ENCODE results near the gene RASGRP1.

The RASGRP1 gene

DNA sequence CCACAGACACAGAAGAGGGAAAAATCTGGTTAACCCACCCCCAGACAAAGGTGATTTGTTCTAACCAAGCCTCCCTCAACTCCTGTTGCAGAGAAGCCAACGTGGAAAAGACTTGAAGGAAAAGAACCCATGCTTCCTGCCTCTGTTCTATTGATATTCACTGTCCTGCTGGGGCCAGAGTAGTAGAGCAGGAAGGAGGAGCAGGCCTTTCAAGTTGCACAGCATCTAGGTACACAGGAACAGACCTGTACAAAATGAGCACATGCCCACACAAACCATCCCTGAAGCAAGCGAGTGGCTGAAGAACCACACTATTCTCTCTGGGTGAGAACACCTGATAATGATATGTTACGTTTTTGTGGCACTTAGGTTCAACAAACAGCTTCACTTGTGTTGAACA, 29.9 kb downstream of the RASGRP1 start:
- no peak for DNase-seq

GRCh38 chr15:38533926-38534325, 30.7 kb downstream of the RASGRP1 start:
- DNase-seq = no peak

- DNase-seq = no peak
These were observed 31.1 kb downstream of the RASGRP1 start for GRCh38 chr15:38533416-38533915.

DNA sequence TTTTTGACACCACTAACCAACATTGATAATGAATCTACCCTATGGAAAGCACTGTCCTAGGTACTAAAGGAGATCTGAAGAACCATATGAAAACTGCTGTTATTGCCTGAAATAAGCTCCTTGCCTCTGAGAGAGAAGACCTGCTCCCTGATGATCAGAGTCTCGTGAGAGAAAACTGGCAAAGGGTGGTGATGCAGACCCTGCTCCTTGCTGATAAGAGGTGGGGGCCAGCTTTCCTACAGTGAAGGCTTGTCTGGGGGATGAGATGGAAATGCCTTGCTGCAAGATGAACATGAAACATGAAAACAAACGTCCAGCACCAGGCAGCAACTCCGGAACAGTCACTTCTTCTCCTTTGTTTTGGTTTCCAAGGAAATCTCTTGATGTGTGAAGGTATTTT, 31.9 kb downstream of the RASGRP1 start:
- no peak for DNase-seq

- no peak for DNase-seq
These were observed 33.1 kb downstream of the RASGRP1 start for GRCh38 chr15:38531509-38531908.

DNA sequence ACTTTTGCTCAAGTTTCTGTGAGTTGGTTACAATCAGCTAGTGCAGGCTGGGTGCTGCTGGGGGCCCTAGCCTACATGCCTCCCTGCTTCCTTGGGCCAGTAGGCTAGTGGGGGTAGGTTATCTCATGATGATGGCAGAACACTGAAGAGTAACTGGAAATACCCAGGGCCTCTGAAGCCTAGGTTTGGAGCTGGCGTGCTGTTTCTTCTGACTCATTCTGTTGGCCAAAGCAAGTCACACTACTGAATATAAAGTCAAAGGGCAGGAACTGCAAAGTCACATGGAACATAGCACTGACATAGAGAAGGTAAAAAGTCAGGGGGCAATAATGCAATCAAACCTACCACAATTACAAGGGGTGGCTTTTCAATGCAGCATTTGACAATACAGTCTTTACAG, 34.5 kb downstream of the RASGRP1 start:
- DNase-seq = no peak

GRCh38 chr15:38528294-38528693, 36.3 kb downstream of the RASGRP1 start:
- DNase-seq = no peak

GRCh38 chr15:38526158-38526557, 38.5 kb downstream of the RASGRP1 start:
- no peak for DNase-seq

DNA sequence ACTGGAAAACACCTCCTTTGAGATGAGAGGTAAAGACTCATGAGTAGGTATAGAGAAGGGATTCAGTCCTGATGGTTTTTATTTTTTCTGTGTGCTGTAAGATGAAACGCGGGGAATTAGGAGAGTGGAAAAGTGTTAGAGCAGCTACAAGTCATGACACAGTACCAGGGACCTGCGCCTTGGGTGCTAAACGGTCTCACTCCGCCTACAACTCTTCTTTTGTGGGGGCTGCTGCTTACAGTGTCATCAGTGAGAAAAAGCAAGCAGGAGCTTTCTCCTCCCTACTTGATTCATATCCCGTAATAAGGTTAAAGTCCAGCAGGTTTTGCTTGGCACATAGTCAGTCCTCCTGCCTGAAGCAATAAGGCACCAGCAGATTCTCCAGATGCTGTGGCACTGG, 39.1 kb downstream of the RASGRP1 start:
- no peak for DNase-seq

- no peak for DNase-seq
These were observed 40.5 kb downstream of the RASGRP1 start for GRCh38 chr15:38524156-38524555.

GRCh38 chr15:38522922-38523321, 41.7 kb downstream of the RASGRP1 start:
- no peak for DNase-seq

GRCh38 chr15:38521316-38521715, 43.3 kb downstream of the RASGRP1 start:
- no peak for DNase-seq

DNA sequence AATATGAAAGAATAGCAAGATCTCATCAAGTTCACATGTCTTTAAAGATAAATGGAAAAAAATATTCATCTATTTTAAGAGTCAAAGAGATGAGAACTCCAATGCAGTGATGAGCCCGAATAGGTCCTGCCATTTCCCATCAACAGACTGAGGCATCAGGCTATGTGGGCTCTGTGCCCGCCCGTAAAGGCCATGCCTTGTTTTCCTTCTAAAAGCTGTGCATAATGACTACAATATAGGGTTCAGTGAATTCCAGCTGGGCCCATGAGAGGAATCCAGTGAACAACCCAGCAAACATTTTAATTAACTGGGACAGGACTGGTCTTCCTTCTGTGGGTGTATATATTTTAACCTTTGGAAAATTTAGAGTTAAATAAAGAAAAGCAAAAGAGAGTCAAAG, 44.6 kb downstream of the RASGRP1 start:
- DNase-seq = no peak

DNA sequence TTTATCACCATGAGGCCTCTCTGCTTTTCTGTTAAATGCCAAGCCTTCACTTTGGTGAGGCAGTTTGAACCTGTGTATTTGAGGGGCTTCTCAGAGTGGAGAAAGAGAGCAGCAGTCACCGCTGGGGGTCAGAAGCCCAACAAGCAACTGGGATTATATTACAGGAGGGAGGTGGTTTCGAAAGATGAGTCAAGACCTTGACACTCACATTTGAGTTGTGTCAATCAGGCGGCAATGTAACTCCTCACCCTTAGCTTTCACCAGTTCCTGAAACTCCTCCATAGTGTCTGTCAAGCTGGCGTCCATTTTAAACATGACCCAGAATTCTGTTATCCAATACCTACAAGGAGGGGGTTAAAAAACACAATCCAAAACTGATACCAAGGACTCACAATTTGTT, 46.5 kb downstream of the RASGRP1 start:
- no peak for DNase-seq

- DNase-seq = no peak
These were observed 47.2 kb downstream of the RASGRP1 start for GRCh38 chr15:38517312-38517975.

- DNase-seq = no peak
These were observed 48.0 kb downstream of the RASGRP1 start for GRCh38 chr15:38516626-38517025.

DNA sequence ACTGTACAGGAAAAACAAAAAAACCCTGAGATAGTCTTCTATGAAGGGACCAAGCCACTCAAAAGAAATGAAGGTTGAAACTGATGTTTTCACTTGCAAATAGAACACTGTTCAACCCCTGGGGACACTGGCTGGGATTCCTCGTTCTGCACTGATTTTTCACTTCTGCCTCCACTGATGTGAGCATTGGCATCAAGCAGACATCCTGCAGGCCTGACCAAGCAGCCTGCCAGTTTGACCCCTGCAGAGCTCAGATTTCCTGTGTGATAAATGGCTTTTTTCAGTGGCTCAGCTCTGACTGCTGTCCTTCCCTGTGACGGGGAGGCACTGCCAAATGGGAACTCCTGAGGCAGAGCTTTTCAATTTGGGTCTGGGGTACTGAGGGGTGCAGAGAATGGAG, 50.0 kb downstream of the RASGRP1 start:
- no peak for DNase-seq

DNA sequence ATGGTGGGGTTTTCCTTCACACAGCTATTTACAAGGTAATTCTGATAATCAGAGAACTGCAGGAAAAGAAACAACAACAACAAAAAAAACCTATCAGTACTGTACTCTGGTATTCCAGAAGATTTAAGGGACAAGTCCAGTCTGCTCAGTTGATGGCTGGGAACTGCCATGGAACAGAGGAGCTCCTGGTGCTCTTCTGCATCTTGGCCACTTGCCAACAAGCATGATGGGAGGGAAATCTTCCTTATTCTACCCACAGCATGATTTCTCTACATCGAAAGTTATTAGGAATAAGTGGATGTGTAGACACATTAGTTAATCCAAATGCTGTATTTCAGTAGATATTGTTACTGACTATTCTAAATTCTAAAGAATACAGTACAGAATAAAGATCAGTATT, 51.7 kb downstream of the RASGRP1 start:
- DNase-seq = no peak

GRCh38 chr15:38509152-38509551, 55.5 kb downstream of the RASGRP1 start:
- DNase-seq = no peak

- no peak for DNase-seq
These were observed 56.0 kb downstream of the RASGRP1 start for GRCh38 chr15:38508647-38509046.

DNA sequence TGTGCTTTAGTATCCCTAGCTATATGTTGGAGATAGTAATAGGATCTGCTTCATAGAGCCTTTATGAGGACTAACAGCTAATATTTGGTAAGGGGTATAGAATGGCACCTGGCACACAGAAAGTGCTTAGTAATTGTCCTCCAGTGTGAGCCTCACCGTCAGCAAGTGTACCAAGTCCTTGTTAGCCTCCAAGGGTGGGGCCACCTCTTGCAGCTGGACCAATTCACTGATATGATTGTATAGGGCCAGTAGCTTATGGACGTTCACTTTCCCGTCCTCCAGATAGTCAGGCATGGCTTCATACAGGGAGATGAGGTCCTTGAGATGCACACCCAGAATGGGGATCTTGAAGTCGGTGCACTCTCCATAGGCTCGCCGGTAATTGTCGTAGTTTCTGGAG, 57.0 kb downstream of the RASGRP1 start:
- DNase-seq = no peak

DNA sequence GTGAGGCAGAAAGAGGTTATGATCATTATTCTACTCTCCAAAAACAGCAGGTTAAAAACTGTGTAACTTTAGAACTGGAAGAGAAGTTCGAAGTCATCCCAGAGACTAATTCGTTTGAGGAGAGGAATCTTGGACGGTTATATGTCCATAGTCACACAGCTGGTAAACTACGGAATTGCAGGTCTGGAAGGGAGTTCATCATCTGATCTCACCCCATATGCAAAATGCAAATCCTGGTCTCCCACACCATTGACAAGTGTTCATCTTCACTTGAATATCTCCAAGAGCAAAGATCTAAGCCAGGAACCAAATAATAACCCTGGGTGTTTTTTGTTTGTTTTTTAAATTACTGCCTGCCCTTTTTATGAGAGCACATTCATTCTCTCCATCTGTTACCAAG, 57.6 kb downstream of the RASGRP1 start:
- no peak for DNase-seq

DNA sequence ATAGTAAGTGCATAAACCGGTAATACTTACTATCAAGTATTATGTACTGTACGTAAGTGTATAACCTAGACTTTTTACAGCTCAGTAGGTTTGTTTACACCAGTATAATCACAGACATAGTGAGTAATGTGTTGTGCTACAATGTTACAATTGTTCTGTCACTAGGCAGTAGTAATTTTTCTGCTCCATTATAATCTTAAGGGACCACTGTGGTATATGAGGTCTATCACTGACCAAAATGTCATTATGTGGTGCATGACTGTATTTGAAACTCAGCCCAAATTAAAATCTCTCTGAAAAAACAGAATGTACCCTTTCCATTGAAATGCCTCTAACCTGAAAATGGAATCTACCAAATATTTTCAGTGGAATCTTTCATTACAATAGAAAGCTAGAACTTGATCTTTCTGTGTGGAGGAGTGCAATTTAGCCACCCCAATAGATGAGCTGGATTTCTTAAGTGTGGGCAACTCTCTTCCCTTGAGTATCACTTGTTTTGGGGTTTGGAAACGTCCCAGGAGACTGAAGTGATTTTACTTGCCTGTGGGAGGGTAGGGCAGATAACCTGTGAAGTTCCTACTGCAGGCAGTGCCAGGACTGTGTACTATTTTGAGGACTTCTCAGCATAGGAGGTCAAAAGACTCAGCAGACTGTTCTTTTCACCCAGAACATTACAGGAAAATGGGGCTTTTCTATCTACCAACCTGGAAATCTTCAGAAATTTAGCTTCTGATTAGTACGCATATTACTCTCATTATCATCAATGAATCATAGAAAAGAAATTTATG, 59.7 kb downstream of the RASGRP1 start:
- no peak for DNase-seq

DNA sequence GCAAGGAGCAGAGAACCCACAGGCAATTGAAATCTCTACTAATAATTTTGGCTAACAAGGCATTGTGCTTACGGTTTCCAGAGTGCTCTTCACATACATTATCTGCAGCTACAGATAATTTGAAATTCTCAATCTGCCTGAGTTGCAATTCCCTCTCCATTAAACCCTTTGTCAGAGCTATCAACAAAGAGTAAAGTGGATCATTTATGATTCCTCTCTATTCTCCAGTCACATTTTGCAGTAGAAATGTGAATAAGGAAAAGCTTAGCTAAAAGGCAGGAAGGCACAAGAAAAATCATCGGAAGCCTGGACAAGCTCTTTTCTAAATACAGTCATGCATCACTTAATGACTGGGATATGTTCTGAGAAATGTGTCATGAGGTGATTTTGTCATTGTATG, 61.1 kb downstream of the RASGRP1 start:
- DNase-seq = no peak

GRCh38 chr15:38499651-38500050, 65.0 kb downstream of the RASGRP1 start:
- DNase-seq = no peak
